Measurements from ENCODE around the gene COPB1. TPM values are rescaled to one million over a fixed set of nuclear protein-coding genes. Genes with fewer than 3 reads are reported as not detected.

COPB1 gene
- total RNA-seq, 4 donors from 2014 or later: 71.0 to 88.5 (median 84.0) TPM

DNA sequence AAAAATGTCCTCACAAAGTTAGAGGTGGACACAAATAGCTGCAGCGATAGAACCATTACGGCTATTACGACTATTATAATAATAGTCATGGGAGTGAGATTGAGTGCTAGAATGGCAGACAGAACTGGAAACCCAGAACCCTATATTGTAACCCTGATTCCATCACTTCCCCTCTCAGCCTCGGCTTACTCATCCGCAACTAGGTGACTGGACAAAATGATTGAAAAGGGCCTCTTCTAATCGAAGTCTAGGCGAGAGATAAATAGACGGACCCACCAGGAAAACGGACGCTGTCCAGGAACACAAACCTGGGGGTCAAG lies 19.9 kb upstream of the COPB1 start:
- Histone ChIP-seq H3K4me3 (peak overlapping the region; percentile 70 to 91 (median 85)), H3K9me3 (no peaks in the 10 kb centered on the region), H3K4me1 (peaks cover 0 to 28% (median 13%) of the 10 kb centered on the region in 4 donors), H3K27ac (peak overlapping the region; percentile 66 to 91 (median 89)), H3K36me3 (peaks cover 0 to 33% (median 0%) of the 10 kb centered on the region in 3 donors), H3K27me3 (no peaks in the 10 kb centered on the region)
- DNase-seq (ENCODE audit: low spot score in 2 of 2): no peak
- TF ChIP-seq CTCF (IDR thresholded peaks at IDR 0.05): no peak
- no peak for TF ChIP-seq EP300 (IDR thresholded peaks at IDR 0.05)
- TF ChIP-seq POLR2A (IDR thresholded peaks at IDR 0.05): no peak
- 0 to 3% methylated on average over 10 of the region's 10 CpGs for WGBS, 2 donors

DNA sequence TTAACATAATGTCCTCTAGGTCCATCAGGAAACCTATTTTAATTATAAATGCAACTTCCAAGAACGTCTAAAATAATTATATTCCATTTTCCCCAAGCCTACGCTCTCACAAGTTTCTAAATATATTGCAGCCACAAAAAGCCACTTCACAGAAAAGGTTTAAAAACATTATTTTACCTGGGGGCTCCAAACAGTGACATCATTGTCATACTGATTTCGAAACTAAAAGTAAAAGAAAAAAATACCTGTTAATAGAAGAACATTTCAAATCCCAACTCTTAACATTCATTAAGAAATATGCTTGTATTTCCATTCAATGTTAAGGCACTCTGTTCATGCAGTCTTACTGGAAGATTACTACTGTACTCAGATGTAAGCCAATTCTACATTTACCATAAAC lies 19.2 kb upstream of the COPB1 start:
- H3K27ac ChIP-seq: peak overlapping the region in 2 of 4 donors; percentile 18 to 91

DNA sequence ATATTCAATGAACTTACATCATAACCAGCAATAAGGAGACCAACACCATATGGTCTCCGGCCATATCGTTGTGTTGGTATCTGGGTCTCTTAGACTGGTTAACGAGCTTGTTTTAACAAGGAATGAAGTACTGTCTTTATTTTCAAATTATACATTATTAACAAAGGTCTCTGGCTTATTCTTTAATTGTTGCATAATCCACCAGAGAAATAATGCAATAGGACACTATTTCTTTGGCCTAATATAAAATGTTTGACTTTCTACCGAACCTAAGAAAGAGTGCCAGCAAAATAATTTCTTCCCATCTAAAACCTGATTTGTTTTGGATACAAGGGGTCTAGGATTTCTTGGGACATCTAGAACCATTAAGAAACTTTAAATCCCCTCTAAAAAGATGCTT lies 14.2 kb upstream of the COPB1 start:
- no peak for DNase-seq (ENCODE audit: low spot score in 2 of 2)
- TF ChIP-seq CTCF (IDR thresholded peaks at IDR 0.05) (no peak), POLR2A (IDR thresholded peaks at IDR 0.05) (no peak)
- Histone ChIP-seq H3K9me3 (no peaks in the 10 kb centered on the region), H3K4me3 (no peak overlapping the region), H3K4me1 (peaks cover 0 to 13% (median 8%) of the 10 kb centered on the region in 4 donors), H3K27ac (no peak overlapping the region), H3K27me3 (no peaks in the 10 kb centered on the region), H3K36me3 (peaks cover 0 to 91% (median 6%) of the 10 kb centered on the region in 3 donors)
- 96% methylated on average over 4 of the region's 4 CpGs for WGBS, 2 donors

More for the DNA sequence above, 19.2 kb upstream of the COPB1 start:
- TF ChIP-seq CTCF (IDR thresholded peaks at IDR 0.05) (no peak), EP300 (IDR thresholded peaks at IDR 0.05) (no peak), POLR2A (IDR thresholded peaks at IDR 0.05) (no peak)
- peaks cover 0 to 28% (median 13%) of the 10 kb centered on the region in 4 donors for H3K4me1 ChIP-seq
- no peaks in the 10 kb centered on the region for H3K27me3 ChIP-seq
- H3K9me3 ChIP-seq: no peaks in the 10 kb centered on the region
- WGBS, 2 donors: 74 to 77% methylated on average over 3 of the region's 3 CpGs
- H3K4me3 ChIP-seq: peak overlapping the region; percentile 70 to 91 (median 85)
- H3K36me3 ChIP-seq: peaks cover 0 to 40% (median 0%) of the 10 kb centered on the region in 3 donors
- DNase-seq (ENCODE audit: low spot score in 2 of 2): no peak

GRCh38 chr11:14506532-14506931 lies 6.9 kb upstream of the COPB1 start:
- peaks cover 0 to 84% (median 14%) of the 10 kb centered on the region in 3 donors for H3K36me3 ChIP-seq
- no peaks in the 10 kb centered on the region for H3K4me1 ChIP-seq
- H3K27ac ChIP-seq: no peak overlapping the region
- H3K4me3 ChIP-seq: no peak overlapping the region
- TF ChIP-seq POLR2A (IDR thresholded peaks at IDR 0.05): no peak
- H3K27me3 ChIP-seq: no peaks in the 10 kb centered on the region
- WGBS, 2 donors: 87 to 96% methylated on average over 3 of the region's 3 CpGs
- no peaks in the 10 kb centered on the region for H3K9me3 ChIP-seq
- no peak for DNase-seq (ENCODE audit: low spot score in 2 of 2)

DNA sequence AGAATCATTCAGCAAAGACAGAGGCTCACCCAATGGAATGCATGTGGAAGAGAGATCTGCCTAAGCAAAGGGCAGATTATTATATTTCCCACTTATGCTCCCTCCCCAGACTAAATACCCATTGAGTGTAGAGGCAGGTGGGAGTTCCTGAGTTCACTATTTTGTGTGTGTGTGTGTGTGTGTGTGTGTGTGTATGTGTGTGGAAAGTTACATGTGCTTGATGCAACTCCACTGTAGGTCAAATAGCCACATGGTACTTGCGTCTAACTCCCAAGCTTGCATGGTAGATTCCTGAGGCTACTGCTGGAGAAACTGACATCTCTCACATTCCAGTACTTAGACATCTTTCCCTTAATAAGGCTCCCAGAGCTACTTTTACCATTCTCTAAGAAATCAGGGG lies 3.4 kb upstream of the COPB1 start:
- 67 to 81% methylated on average over 1 of the region's 1 CpG for WGBS, 2 donors
- peaks cover 0 to 20% (median 4%) of the 10 kb centered on the region in 4 donors for H3K4me1 ChIP-seq
- peaks cover 0 to 51% (median 13%) of the 10 kb centered on the region in 3 donors for H3K36me3 ChIP-seq
- DNase-seq (ENCODE audit: low spot score in 2 of 2): no peak
- TF ChIP-seq EP300 (IDR thresholded peaks at IDR 0.05) (no peak), POLR2A (IDR thresholded peaks at IDR 0.05) (no peak), CTCF (IDR thresholded peaks at IDR 0.05) (no peak)
- H3K4me3 ChIP-seq: no peak overlapping the region
- no peaks in the 10 kb centered on the region for H3K9me3 ChIP-seq
- H3K27ac ChIP-seq: no peak overlapping the region
- H3K27me3 ChIP-seq: no peaks in the 10 kb centered on the region

- H3K9me3 ChIP-seq: no peaks in the 10 kb centered on the region
- WGBS, 2 donors: 92 to 99% methylated on average over 4 of the region's 4 CpGs
These were observed 2.4 kb upstream of the COPB1 start for GRCh38 chr11:14502039-14502438.

More at GRCh38 chr11:14502039-14502438, 2.4 kb upstream of the COPB1 start:
- Histone ChIP-seq H3K27ac (no peak overlapping the region), H3K4me3 (no peak overlapping the region), H3K27me3 (no peaks in the 10 kb centered on the region), H3K4me1 (peaks cover 0 to 30% (median 5%) of the 10 kb centered on the region in 4 donors), H3K36me3 (peaks cover 0 to 51% (median 3%) of the 10 kb centered on the region in 3 donors)
- no peak for TF ChIP-seq EP300 (IDR thresholded peaks at IDR 0.05)
- TF ChIP-seq CTCF (IDR thresholded peaks at IDR 0.05): no peak
- TF ChIP-seq POLR2A (IDR thresholded peaks at IDR 0.05): no peak
- no peak for DNase-seq (ENCODE audit: low spot score in 2 of 2)
